IPS-18c (cell line): ENCODE results near the gene SLC16A6.
A peak's percentile ranks its signal among the peaks of the same experiment; 100 is the strongest.
"Not testable (repeated sequence)": the region's sequence is repeated elsewhere in the genome, so short reads cannot be mapped to it uniquely, and the experiment has no call there.

ENCODE experiments used
- H3K4me3 ChIP-seq: 2 replicates; pipeline ENCODE4 v1.7.0; 2013; ENCODE audit warnings: low read depth, mild to moderate bottlenecking, low read length, moderate library complexity; ENCODE audit not compliant: insufficient read depth
- H3K9me3 ChIP-seq: one replicate; pipeline ENCODE4 v1.6.1; 2013; ENCODE audit warnings: mild to moderate bottlenecking, low read length, moderate library complexity; ENCODE audit not compliant: control insufficient read depth, insufficient read depth

Gene SLC16A6

GRCh38 chr17:68296217-68297191 is 5.6 kb upstream of the SLC16A6 start:
- H3K9me3 ChIP-seq, result no peaks in the 10 kb centered on the region
- no peak overlapping the region for H3K4me3 ChIP-seq

GRCh38 chr17:68295086-68295485 is 4.2 kb upstream of the SLC16A6 start:
- no peaks in the 10 kb centered on the region for H3K9me3 ChIP-seq
- H3K4me3 ChIP-seq, result no peak overlapping the region

- no peak overlapping the region for H3K4me3 ChIP-seq
- H3K9me3 ChIP-seq, result no peaks in the 10 kb centered on the region
These were observed 3.7 kb upstream of the SLC16A6 start for GRCh38 chr17:68294617-68295016.

- Histone ChIP-seq H3K4me3 (no peak overlapping the region), H3K9me3 (no peaks in the 10 kb centered on the region)
These were observed 3.2 kb upstream of the SLC16A6 start for GRCh38 chr17:68294196-68294555.

- Histone ChIP-seq H3K4me3 (no peak overlapping the region), H3K9me3 (no peaks in the 10 kb centered on the region)
These were observed 2.7 kb upstream of the SLC16A6 start for GRCh38 chr17:68293490-68294195.

GRCh38 chr17:68292689-68293040 is 1.7 kb upstream of the SLC16A6 start:
- peak overlapping the region; percentile 81 for H3K4me3 ChIP-seq
- no peaks in the 10 kb centered on the region for H3K9me3 ChIP-seq

GRCh38 chr17:68291836-68292688 is 1.1 kb upstream of the SLC16A6 start:
- peak overlapping the region; percentile 81 for H3K4me3 ChIP-seq
- no peaks in the 10 kb centered on the region for H3K9me3 ChIP-seq

GRCh38 chr17:68290268-68290954 is 516 bp downstream of the SLC16A6 start:
- no peaks in the 10 kb centered on the region for H3K9me3 ChIP-seq
- H3K4me3 ChIP-seq, result peak overlapping the region; percentile 81

GRCh38 chr17:68289936-68290267 is 1.0 kb downstream of the SLC16A6 start:
- H3K9me3 ChIP-seq, result no peaks in the 10 kb centered on the region
- H3K4me3 ChIP-seq, result peak overlapping the region; percentile 81; the same call in 1 of the 2 replicates

- no peak overlapping the region; the same call in 1 of the 2 replicates for H3K4me3 ChIP-seq
- no peaks in the 10 kb centered on the region for H3K9me3 ChIP-seq
These were observed 1.5 kb downstream of the SLC16A6 start for GRCh38 chr17:68289473-68289872.

- H3K4me3 ChIP-seq, result no peak overlapping the region
- H3K9me3 ChIP-seq, result no peaks in the 10 kb centered on the region
These were observed 2.1 kb downstream of the SLC16A6 start for GRCh38 chr17:68288804-68289203.

- Histone ChIP-seq H3K9me3 (no peaks in the 10 kb centered on the region), H3K4me3 (no peak overlapping the region)
These were observed 2.6 kb downstream of the SLC16A6 start for GRCh38 chr17:68288375-68288774.

- not testable (repeated sequence) for H3K9me3 ChIP-seq, H3K4me3 ChIP-seq
These were observed 9.0 kb downstream of the SLC16A6 start for GRCh38 chr17:68281965-68282364.

GRCh38 chr17:68277807-68278206 is 13.1 kb downstream of the SLC16A6 start:
- Histone ChIP-seq H3K4me3 (no peak overlapping the region), H3K9me3 (peaks cover 2% of the 10 kb centered on the region)

- H3K4me3 ChIP-seq, H3K9me3 ChIP-seq: not testable (repeated sequence)
These were observed 14.6 kb downstream of the SLC16A6 start for GRCh38 chr17:68276339-68276738.

GRCh38 chr17:68273722-68274121 is 17.2 kb downstream of the SLC16A6 start:
- peaks cover 2% of the 10 kb centered on the region for H3K9me3 ChIP-seq
- H3K4me3 ChIP-seq, result no peak overlapping the region

GRCh38 chr17:68265833-68266232 is 25.1 kb downstream of the SLC16A6 start:
- not testable (repeated sequence) for H3K4me3 ChIP-seq, H3K9me3 ChIP-seq
